MCF 10A (cell line): ENCODE data around the gene FAM114A1. TPM values are rescaled to one million over a fixed set of nuclear protein-coding genes. Genes with fewer than 3 reads are reported as not detected.
A peak's percentile ranks its signal among the peaks of the same experiment; 100 is the strongest.

Source experiments
- BruUV-seq: library from RNA; stranded (reverse); fragments of 400-500 nt; replicated peaks from 2 replicates; lab custom pipeline; 2021; lab: Mats Ljungman, UMichigan
- CTCF ChIA-PET: fragments of 300-600 bp; sonication (Branson Sonifier 250); formaldehyde crosslinking; extraction: SDS; loops from one replicate; lab custom pipeline; 2021; ENCODE audit warnings: antibody characterized with exemption, inconsistent platforms; lab: Yijun Ruan, JAX
- POLR2A ChIA-PET: fragments of 300-600, 350-650 bp; sonication (Branson Sonifier 250); formaldehyde crosslinking; extraction: SDS; loops from one replicate; lab custom pipeline; 2020; ENCODE audit warnings: antibody characterized with exemption, inconsistent platforms; lab: Yijun Ruan, JAX
- DNase-seq: peaks from one replicate; pipeline ENCODE4 v3.0.0-alpha.2; 2018; ENCODE audit not compliant: unreplicated experiment
- H3K27ac Mint-ChIP-seq: one replicate; pipeline ENCODE4 v1.8.0; 2022; ENCODE audit warnings: mild to moderate bottlenecking, low read depth, mixed read lengths; ENCODE audit not compliant: unreplicated experiment
- H3K27me3 Mint-ChIP-seq: one replicate; pipeline ENCODE4 v1.8.0; 2022; ENCODE audit warnings: mixed read lengths; ENCODE audit not compliant: insufficient read depth, unreplicated experiment
- H3K36me3 Mint-ChIP-seq: one replicate; pipeline ENCODE4 v1.8.0; 2022; ENCODE audit warnings: mild to moderate bottlenecking, moderate library complexity, mixed read lengths; ENCODE audit not compliant: insufficient read depth, unreplicated experiment
- H3K4me1 Mint-ChIP-seq: one replicate; pipeline ENCODE4 v1.8.0; 2022; ENCODE audit warnings: mixed read lengths; ENCODE audit not compliant: insufficient read depth, unreplicated experiment
- H3K4me3 Mint-ChIP-seq: one replicate; pipeline ENCODE4 v1.8.0; 2022; ENCODE audit warnings: mild to moderate bottlenecking, moderate library complexity, mixed read lengths; ENCODE audit not compliant: unreplicated experiment
- H3K9me3 Mint-ChIP-seq: one replicate; pipeline ENCODE4 v1.8.0; 2022; ENCODE audit warnings: mixed read lengths; ENCODE audit not compliant: unreplicated experiment
- intact Hi-C: fragments of 100-400 bp; cut with micrococcal nuclease; formaldehyde crosslinking; loops from 2 replicates; pipeline ENCODE4 v1.14.1; 2022
- microRNA-seq: library from miRNA; unstranded; fragments of <30 nt; microRNA quantifications from one replicate; pipeline ENCODE4 v1.2.0, GENCODE V29; 2022
- total RNA-seq: library from RNA; stranded (reverse); gene quantifications from 2 replicates; pipeline ENCODE4 v1.2.3, GENCODE V29; 2022
- TF ChIP-seq, protein P1 (sequence below): fragments of 200-600 bp; IDR thresholded peaks from one replicate; pipeline ENCODE4 v1.8.0; 2022; ENCODE audit warnings: antibody characterized with exemption, mild to moderate bottlenecking; ENCODE audit not compliant: unreplicated experiment

Gene FAM114A1
- total RNA-seq, 1 experiment from 2014 or later, result 22.7 TPM

DNA sequence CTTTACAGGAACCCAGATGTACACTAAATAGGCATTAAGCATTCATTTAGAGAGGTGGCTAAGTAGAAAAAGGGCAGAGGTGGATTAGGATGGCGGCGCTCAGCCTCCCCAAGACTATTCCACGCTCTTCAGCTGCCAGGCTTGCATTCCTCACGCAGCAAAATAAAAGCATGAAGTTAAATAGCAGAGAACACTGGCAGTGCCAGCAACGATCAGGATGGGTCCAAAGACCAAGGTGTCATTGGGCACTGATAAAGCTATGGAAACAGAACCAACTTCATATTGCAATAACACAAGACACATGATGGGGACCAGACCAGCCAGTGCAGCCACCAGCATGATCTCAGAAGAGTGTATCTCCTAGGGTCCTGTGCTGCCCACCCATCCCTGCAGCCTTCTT is 122.6 kb downstream of the FAM114A1 start:
- POLR2A ChIA-PET, result no interaction called here
- no TSS peak for BruUV-seq
- Mint-ChIP-seq H3K4me1 (no peaks in the 10 kb centered on the region), H3K27me3 (no peaks in the 10 kb centered on the region), H3K36me3 (no peaks in the 10 kb centered on the region), H3K27ac (no peak overlapping the region), H3K9me3 (peaks cover 7% of the 10 kb centered on the region), H3K4me3 (no peak overlapping the region)
- intact Hi-C loops, result no loop called here
- CTCF ChIA-PET, result no interaction called here
- TF ChIP-seq, protein P1, sequence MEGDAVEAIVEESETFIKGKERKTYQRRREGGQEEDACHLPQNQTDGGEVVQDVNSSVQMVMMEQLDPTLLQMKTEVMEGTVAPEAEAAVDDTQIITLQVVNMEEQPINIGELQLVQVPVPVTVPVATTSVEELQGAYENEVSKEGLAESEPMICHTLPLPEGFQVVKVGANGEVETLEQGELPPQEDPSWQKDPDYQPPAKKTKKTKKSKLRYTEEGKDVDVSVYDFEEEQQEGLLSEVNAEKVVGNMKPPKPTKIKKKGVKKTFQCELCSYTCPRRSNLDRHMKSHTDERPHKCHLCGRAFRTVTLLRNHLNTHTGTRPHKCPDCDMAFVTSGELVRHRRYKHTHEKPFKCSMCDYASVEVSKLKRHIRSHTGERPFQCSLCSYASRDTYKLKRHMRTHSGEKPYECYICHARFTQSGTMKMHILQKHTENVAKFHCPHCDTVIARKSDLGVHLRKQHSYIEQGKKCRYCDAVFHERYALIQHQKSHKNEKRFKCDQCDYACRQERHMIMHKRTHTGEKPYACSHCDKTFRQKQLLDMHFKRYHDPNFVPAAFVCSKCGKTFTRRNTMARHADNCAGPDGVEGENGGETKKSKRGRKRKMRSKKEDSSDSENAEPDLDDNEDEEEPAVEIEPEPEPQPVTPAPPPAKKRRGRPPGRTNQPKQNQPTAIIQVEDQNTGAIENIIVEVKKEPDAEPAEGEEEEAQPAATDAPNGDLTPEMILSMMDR, result no peak
- DNase-seq, result no peak

DNA sequence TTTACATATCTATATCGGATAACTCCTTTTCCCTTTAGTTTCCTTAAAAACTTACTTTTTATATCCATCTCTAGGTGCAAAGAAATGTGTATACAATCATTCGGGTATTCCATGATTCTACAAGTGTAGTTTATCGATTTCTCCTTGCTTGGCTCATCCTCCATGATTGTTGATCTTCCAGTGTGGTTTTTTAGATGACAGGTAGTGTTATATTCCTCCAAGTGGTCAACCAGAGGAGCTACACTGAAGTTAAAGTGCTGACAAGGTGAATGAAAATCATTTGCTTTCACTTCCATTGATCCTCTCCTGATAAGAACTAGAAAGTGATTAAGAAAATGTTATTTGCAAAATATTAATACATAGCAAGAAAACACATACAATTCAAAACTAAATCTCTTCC is 126.1 kb downstream of the FAM114A1 start:
- POLR2A ChIA-PET, result interaction anchor here (0.5 to 1.1 kb wide), 2 partner anchors 39 to 353 kb away, joined by 4 read pairs; no protein-coding TSS in a partner anchor
- Mint-ChIP-seq H3K4me3 (no peak overlapping the region), H3K27me3 (no peaks in the 10 kb centered on the region), H3K27ac (no peak overlapping the region), H3K4me1 (no peaks in the 10 kb centered on the region), H3K9me3 (peaks cover 1% of the 10 kb centered on the region), H3K36me3 (no peaks in the 10 kb centered on the region)
- intact Hi-C loops, result no loop called here
- TF ChIP-seq, protein P1, result no peak
- no peak for DNase-seq
- CTCF ChIA-PET, result interaction anchor here (0.9 kb wide), 1 partner anchor 91 kb away, joined by 3 read pairs; no protein-coding TSS in a partner anchor
- no TSS peak for BruUV-seq

DNA sequence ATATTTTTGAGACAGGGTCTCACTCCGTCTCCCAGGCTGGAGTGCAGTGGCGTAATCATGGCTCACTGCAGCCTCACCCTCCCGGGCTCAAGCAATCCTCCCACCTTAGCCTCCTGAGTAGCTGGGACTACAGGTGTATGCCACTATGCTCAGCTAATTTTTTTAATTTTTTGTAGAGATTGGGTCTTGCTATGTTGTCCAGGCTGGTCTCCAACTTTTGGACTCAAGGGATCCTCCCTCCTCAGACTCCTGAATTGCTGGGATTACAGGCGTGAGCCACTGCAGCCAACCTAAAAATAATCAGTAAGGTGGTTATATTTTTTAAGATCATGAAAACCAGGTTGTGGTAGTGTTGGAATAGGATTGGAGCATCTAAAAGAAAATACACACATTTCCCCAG is 126.5 kb downstream of the FAM114A1 start:
- ChIA-PET CTCF (interaction anchor here (0.9 kb wide), 1 partner anchor 91 kb away, joined by 3 read pairs; no protein-coding TSS in a partner anchor), POLR2A (interaction anchor here (0.5 kb wide), 1 partner anchor 39 kb away, joined by 4 read pairs; no protein-coding TSS in a partner anchor)
- no peak overlapping the region for H3K27ac Mint-ChIP-seq
- TF ChIP-seq, protein P1, result no peak
- H3K4me3 Mint-ChIP-seq, result no peak overlapping the region
- no peaks in the 10 kb centered on the region for H3K4me1 Mint-ChIP-seq
- H3K36me3 Mint-ChIP-seq, result no peaks in the 10 kb centered on the region
- no TSS peak for BruUV-seq
- H3K9me3 Mint-ChIP-seq, result no peaks in the 10 kb centered on the region
- intact Hi-C loops, result no loop called here
- no peaks in the 10 kb centered on the region for H3K27me3 Mint-ChIP-seq
- DNase-seq, result no peak

Small RNAs within 50 kb of the gene (microRNA-seq; reads per million reads assigned to microRNA genes)
- 134 reads per million, percentile 75 among the genes with 10 or more reads in this experiment for gene MIR574

Other genes with a start within 250 kb of the FAM114A1 start
- 45.3 and 51.2 TPM in 2 replicates for gene KLF3, start 203.6 kb upstream of the FAM114A1 start, total RNA-seq
- gene TLR10, start 84.8 kb upstream of the FAM114A1 start, total RNA-seq, result not detected in 2 replicates
- gene TLR1, start 63.0 kb upstream of the FAM114A1 start, total RNA-seq, result 1.9 and 2.2 TPM in 2 replicates
- gene TLR6, start 11.0 kb upstream of the FAM114A1 start, total RNA-seq, result 7.7 and 11.4 TPM in 2 replicates
- 5.3 and 7.0 TPM in 2 replicates for gene TMEM156, start 164.6 kb downstream of the FAM114A1 start, total RNA-seq
- gene KLHL5, start 194.4 kb downstream of the FAM114A1 start, total RNA-seq, result 59.2 and 67.7 TPM in 2 replicates